HEK293 (cell line): ENCODE data around the gene FNDC3A.
A peak's percentile ranks its signal among the peaks of the same experiment; 100 is the strongest.

ENCODE experiments used
- CTCF ChIA-PET: fragments of 350-600 bp; formaldehyde crosslinking; extraction: SDS; loops from one replicate; lab custom pipeline; 2021; ENCODE audit warnings: antibody characterized with exemption; lab: Yijun Ruan, JAX
- POLR2A ChIA-PET: fragments of 300-600 bp; formaldehyde crosslinking; extraction: SDS; loops from one replicate; lab custom pipeline; 2020; ENCODE audit warnings: antibody characterized with exemption, inconsistent platforms; lab: Yijun Ruan, JAX
- H3K27ac ChIP-seq: fragments of 200-500 bp; sonication (Bioruptor generic); 2 replicates; pipeline ENCODE4 v1.5.1; 2014; ENCODE audit warnings: low read depth, low read length, control low read depth, inconsistent platforms; ENCODE audit errors: extremely low read depth
- H3K36me3 ChIP-seq, 2 experiments: fragments of 200-500 bp in 1 of 2; sonication (Bioruptor generic) in 1 of 2; 1 replicate in 1 of 2; 2 replicates in 1 of 2; pipeline ENCODE4 v1.5.1; 2014 to 2017; ENCODE audit warnings: inconsistent platforms in 2 of 2, low read length in 2 of 2; ENCODE audit not compliant: control insufficient read depth in 2 of 2, insufficient read depth in 1 of 2
- H3K4me1 ChIP-seq: fragments of 200-500 bp; sonication (Bioruptor generic); 2 replicates; pipeline ENCODE4 v1.5.1; 2014; ENCODE audit warnings: mild to moderate bottlenecking, low read length, inconsistent platforms; ENCODE audit not compliant: control insufficient read depth, insufficient read depth
- H3K4me3 ChIP-seq: 2 replicates; pipeline ENCODE4 v1.5.1; 2011; ENCODE audit warnings: low read depth, mild to moderate bottlenecking, control low read depth, low read length, moderate library complexity
- H3K9me3 ChIP-seq: fragments of 200-500 bp; sonication (Bioruptor generic); 2 replicates; pipeline ENCODE4 v1.5.1; 2014; ENCODE audit warnings: low read depth, low read length, inconsistent platforms; ENCODE audit not compliant: control insufficient read depth, insufficient read depth
- EGR2 ChIP-seq: fragments of 450-650 bp; formaldehyde crosslinking; IDR thresholded peaks from 2 replicates; pipeline ENCODE4 v1.5.1; 2016; ENCODE audit warnings: low read depth, missing biosample characterization, missing genetic modification characterization
- FEZF1 ChIP-seq: fragments of 450-650 bp; formaldehyde crosslinking; IDR thresholded peaks from 2 replicates; pipeline ENCODE4 v1.5.1; 2016; ENCODE audit warnings: missing biosample characterization, missing genetic modification characterization
- GLI4 ChIP-seq: fragments of 450-650 bp; formaldehyde crosslinking; IDR thresholded peaks from 2 replicates; pipeline ENCODE4 v1.5.1; 2016; ENCODE audit warnings: missing biosample characterization, missing genetic modification characterization
- HOXD13 ChIP-seq: sonication (generic); formaldehyde crosslinking; IDR thresholded peaks from 2 replicates; pipeline ENCODE4 v1.8.0; 2022; ENCODE audit warnings: missing genetic modification reagents, borderline replicate concordance
- PBX3 ChIP-seq: sonication (generic); formaldehyde crosslinking; IDR thresholded peaks from 2 replicates; pipeline ENCODE4 v1.8.1; 2022; ENCODE audit warnings: mild to moderate bottlenecking, moderate library complexity, missing genetic modification reagents
- RBAK ChIP-seq: fragments of 450-650 bp; formaldehyde crosslinking; IDR thresholded peaks from 2 replicates; pipeline ENCODE4 v1.5.1; 2016; ENCODE audit warnings: missing biosample characterization, missing genetic modification characterization
- SCRT2 ChIP-seq: fragments of 450-650 bp; formaldehyde crosslinking; IDR thresholded peaks from 2 replicates; pipeline ENCODE4 v1.5.1; 2016; ENCODE audit warnings: missing biosample characterization, missing genetic modification characterization
- ZFHX2 ChIP-seq: fragments of 450-650 bp; formaldehyde crosslinking; conservative IDR thresholded peaks from 2 replicates; pipeline ENCODE4 v1.5.1; 2016; ENCODE audit warnings: missing biosample characterization, missing genetic modification characterization
- ZFP3 ChIP-seq: fragments of 450-650 bp; formaldehyde crosslinking; IDR thresholded peaks from 2 replicates; pipeline ENCODE4 v1.5.1; 2016; ENCODE audit warnings: low read depth, missing biosample characterization, missing genetic modification characterization
- ZNF26 ChIP-seq: fragments of 450-650 bp; formaldehyde crosslinking; IDR thresholded peaks from 2 replicates; pipeline ENCODE4 v1.5.1; 2016; ENCODE audit warnings: missing biosample characterization, missing genetic modification characterization
- ZNF292 ChIP-seq: fragments of 450-650 bp; formaldehyde crosslinking; IDR thresholded peaks from 2 replicates; pipeline ENCODE4 v1.5.1; 2016; ENCODE audit warnings: low read depth, missing biosample characterization, missing genetic modification characterization, borderline replicate concordance
- ZNF311 ChIP-seq: fragments of 450-650 bp; formaldehyde crosslinking; IDR thresholded peaks from 2 replicates; pipeline ENCODE4 v1.5.1; 2017; ENCODE audit warnings: missing biosample characterization, missing genetic modification characterization, borderline replicate concordance
- ZNF488 ChIP-seq: fragments of 450-650 bp; formaldehyde crosslinking; IDR thresholded peaks from 2 replicates; pipeline ENCODE4 v1.5.1; 2016; ENCODE audit warnings: missing biosample characterization, missing genetic modification characterization
- ZNF529 ChIP-seq: fragments of 450-650 bp; formaldehyde crosslinking; IDR thresholded peaks from 2 replicates; pipeline ENCODE4 v1.5.1; 2017; ENCODE audit warnings: missing genetic modification characterization, missing biosample characterization; ENCODE audit not compliant: insufficient replicate concordance
- ZNF621 ChIP-seq: fragments of 450-650 bp; formaldehyde crosslinking; IDR thresholded peaks from 2 replicates; pipeline ENCODE4 v1.5.1; 2017; ENCODE audit warnings: missing biosample characterization, missing genetic modification characterization
- ZNF654 ChIP-seq: fragments of 450-650 bp; formaldehyde crosslinking; IDR thresholded peaks from 2 replicates; pipeline ENCODE4 v1.5.1; 2016; ENCODE audit warnings: low read depth, missing biosample characterization, missing genetic modification characterization
- ZNF777 ChIP-seq: fragments of 450-650 bp; formaldehyde crosslinking; IDR thresholded peaks from 2 replicates; pipeline ENCODE4 v1.5.1; 2017; ENCODE audit warnings: missing biosample characterization, missing genetic modification characterization, borderline replicate concordance
- ZSCAN16 ChIP-seq: fragments of 450-650 bp; formaldehyde crosslinking; IDR thresholded peaks from 2 replicates; pipeline ENCODE4 v1.5.1; 2016; ENCODE audit warnings: missing biosample characterization, missing genetic modification characterization
- TF ChIP-seq, protein P1 (sequence below): fragments of 450-650 bp; formaldehyde crosslinking; IDR thresholded peaks from 2 replicates; pipeline ENCODE4 v1.5.1; 2016; ENCODE audit warnings: missing biosample characterization, missing genetic modification characterization

Gene FNDC3A

DNA sequence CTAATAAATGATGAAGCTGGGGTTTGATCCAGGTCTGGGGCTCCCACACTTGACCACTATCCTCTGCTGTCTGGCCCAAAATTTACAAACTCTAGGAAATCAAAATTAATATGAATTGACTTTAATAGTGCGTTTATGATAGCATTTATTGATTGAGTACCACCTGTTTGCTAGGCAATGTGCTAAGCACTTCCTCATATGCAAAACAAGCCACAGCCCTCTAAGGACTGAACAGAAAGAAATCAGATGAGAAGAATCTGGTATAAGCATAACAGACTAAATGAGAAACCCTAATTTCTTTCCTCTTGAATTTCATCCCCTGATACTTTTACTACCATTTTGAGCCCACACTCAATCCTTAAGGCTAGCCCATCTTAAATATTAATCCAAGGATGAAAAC is 237.8 kb downstream of the FNDC3A start:
- ChIA-PET POLR2A (no interaction called here), CTCF (no interaction called here)
- Histone ChIP-seq H3K9me3 (no peaks in the 10 kb centered on the region), H3K4me1 (no peaks in the 10 kb centered on the region), H3K36me3 (peaks cover 0 to 2% of the 10 kb centered on the region in 2 experiments; a peak in 1 of 3 replicates), H3K27ac (no peak overlapping the region), H3K4me3 (no peak overlapping the region)
- TF ChIP-seq, protein P1, sequence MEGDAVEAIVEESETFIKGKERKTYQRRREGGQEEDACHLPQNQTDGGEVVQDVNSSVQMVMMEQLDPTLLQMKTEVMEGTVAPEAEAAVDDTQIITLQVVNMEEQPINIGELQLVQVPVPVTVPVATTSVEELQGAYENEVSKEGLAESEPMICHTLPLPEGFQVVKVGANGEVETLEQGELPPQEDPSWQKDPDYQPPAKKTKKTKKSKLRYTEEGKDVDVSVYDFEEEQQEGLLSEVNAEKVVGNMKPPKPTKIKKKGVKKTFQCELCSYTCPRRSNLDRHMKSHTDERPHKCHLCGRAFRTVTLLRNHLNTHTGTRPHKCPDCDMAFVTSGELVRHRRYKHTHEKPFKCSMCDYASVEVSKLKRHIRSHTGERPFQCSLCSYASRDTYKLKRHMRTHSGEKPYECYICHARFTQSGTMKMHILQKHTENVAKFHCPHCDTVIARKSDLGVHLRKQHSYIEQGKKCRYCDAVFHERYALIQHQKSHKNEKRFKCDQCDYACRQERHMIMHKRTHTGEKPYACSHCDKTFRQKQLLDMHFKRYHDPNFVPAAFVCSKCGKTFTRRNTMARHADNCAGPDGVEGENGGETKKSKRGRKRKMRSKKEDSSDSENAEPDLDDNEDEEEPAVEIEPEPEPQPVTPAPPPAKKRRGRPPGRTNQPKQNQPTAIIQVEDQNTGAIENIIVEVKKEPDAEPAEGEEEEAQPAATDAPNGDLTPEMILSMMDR (tag by site-specific recombination): no peak
- TF ChIP-seq HOXD13 (no peak), GLI4 (no peak), SCRT2 (tag by site-specific recombination) (0 out of 2 replicates have a peak, but pooled peaks have one; percentile 13), ZNF311 (tag by site-specific recombination) (no peak), ZNF777 (tag by site-specific recombination) (no peak)

- Histone ChIP-seq H3K9me3 (no peaks in the 10 kb centered on the region), H3K4me3 (no peak overlapping the region), H3K4me1 (no peaks in the 10 kb centered on the region), H3K27ac (no peak overlapping the region), H3K36me3 (peaks cover 0 to 2% of the 10 kb centered on the region in 2 experiments; a peak in 1 of 3 replicates)
- 0 out of 2 replicates have a peak, but pooled peaks have one; percentile 12 for TF ChIP-seq FEZF1 (tag by site-specific recombination)
- no peak for TF ChIP-seq RBAK (tag by site-specific recombination)
- peak; percentile 31; the same call in 1 of the 2 replicates for TF ChIP-seq ZFHX2 (tag by site-specific recombination)
- peak; percentile 38 for TF ChIP-seq EGR2 (tag by site-specific recombination)
- TF ChIP-seq ZNF529 (tag by site-specific recombination): no peak
- no peak for TF ChIP-seq ZSCAN16 (tag by site-specific recombination)
- POLR2A ChIA-PET: no interaction called here
- CTCF ChIA-PET: interaction anchor here (0.8 kb wide), 1 partner anchor 13 kb away, joined by 3 read pairs; no protein-coding TSS in a partner anchor
Observed at GRCh38 chr13:49213997-49214916, 238.5 kb downstream of the FNDC3A start.

DNA sequence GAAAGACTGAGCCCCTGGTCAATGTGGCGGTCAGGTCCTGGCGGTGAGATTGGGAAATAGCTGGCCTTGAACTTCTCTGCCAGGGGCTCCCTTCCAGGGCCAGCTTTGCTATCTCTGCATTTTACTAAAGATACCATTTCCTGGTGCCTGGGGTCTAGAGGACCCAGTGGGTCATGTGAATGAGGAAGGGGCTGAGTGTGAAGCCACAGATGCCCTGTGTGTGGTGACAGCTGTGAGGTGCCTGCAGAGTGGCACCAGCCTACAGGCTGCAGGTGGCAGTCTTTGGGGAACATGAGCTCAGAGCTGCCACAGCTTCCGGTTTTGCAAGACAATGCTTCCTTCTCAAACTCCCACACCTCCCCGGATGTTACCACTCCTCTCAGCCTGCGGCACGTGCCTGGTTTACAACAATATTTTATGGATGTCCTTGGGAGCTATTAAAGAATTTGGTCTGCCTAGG is 239.2 kb downstream of the FNDC3A start:
- CTCF ChIA-PET: interaction anchor here (0.8 kb wide), 1 partner anchor 14 kb away, joined by 3 read pairs; no protein-coding TSS in a partner anchor
- POLR2A ChIA-PET: no interaction called here
- Histone ChIP-seq H3K4me3 (no peak overlapping the region), H3K9me3 (no peaks in the 10 kb centered on the region), H3K36me3 (peaks cover 0 to 2% of the 10 kb centered on the region in 2 experiments; a peak in 1 of 3 replicates), H3K4me1 (no peaks in the 10 kb centered on the region), H3K27ac (no peak overlapping the region)
- TF ChIP-seq ZFP3 (tag by site-specific recombination) (no peak), ZNF26 (tag by site-specific recombination) (no peak), ZFHX2 (tag by site-specific recombination) (peak; percentile 16), ZNF488 (tag by site-specific recombination) (no peak), ZNF654 (no peak), PBX3 (CRISPR knock-in tag) (no peak), ZNF621 (no peak), ZNF292 (tag by site-specific recombination) (no peak)
